ENCODE data around the gene IL13RA1.

The IL13RA1 gene

GRCh38 chrX:118717678-118718391 is 9.6 kb upstream of the IL13RA1 start:
- in situ Hi-C loops (cut with HindIII; ENCODE audit: low pct_ligation_motif_present, low sequenced_read_pairs) = no loop called here

GRCh38 chrX:118718737-118719136 is 8.7 kb upstream of the IL13RA1 start:
- H3K4me3 ChIP-seq (ENCODE audit: low read depth, low read length) = no peak overlapping the region
- H3K27ac ChIP-seq = no peak overlapping the region
- no peaks in the 10 kb centered on the region for H3K27me3 ChIP-seq (replicated peaks)
- no peak for DNase-seq
- H3K36me3 ChIP-seq (replicated peaks) = no peaks in the 10 kb centered on the region
- in situ Hi-C loops (cut with HindIII; ENCODE audit: low pct_ligation_motif_present, low sequenced_read_pairs) = no loop called here
- no peak for TF ChIP-seq CTCF (IDR thresholded peaks at IDR 0.05; ENCODE audit: low read depth, low read length, missing control alignments)

More at GRCh38 chrX:118717678-118718391, 9.6 kb upstream of the IL13RA1 start:
- Histone ChIP-seq H3K27ac (no peak overlapping the region), H3K36me3 (replicated peaks) (no peaks in the 10 kb centered on the region), H3K4me3 (ENCODE audit: low read depth, low read length) (no peak overlapping the region), H3K27me3 (replicated peaks) (no peaks in the 10 kb centered on the region)
- no peak for TF ChIP-seq CTCF (IDR thresholded peaks at IDR 0.05; ENCODE audit: low read depth, low read length, missing control alignments)
- no peak for DNase-seq

- Histone ChIP-seq H3K27ac (no peak overlapping the region), H3K27me3 (replicated peaks) (no peaks in the 10 kb centered on the region), H3K4me3 (ENCODE audit: low read depth, low read length) (no peak overlapping the region), H3K36me3 (replicated peaks) (no peaks in the 10 kb centered on the region)
- no peak for DNase-seq
- in situ Hi-C loops (cut with HindIII; ENCODE audit: low pct_ligation_motif_present, low sequenced_read_pairs) = no loop called here
- TF ChIP-seq CTCF (IDR thresholded peaks at IDR 0.05; ENCODE audit: low read depth, low read length, missing control alignments) = no peak
Observed at GRCh38 chrX:118720058-118720707, 7.2 kb upstream of the IL13RA1 start.

- no peaks in the 10 kb centered on the region for H3K27me3 ChIP-seq (replicated peaks)
- TF ChIP-seq CTCF (IDR thresholded peaks at IDR 0.05; ENCODE audit: low read depth, low read length, missing control alignments) = no peak
- no peak overlapping the region for H3K27ac ChIP-seq
- no peak for DNase-seq
- in situ Hi-C loops (cut with HindIII; ENCODE audit: low pct_ligation_motif_present, low sequenced_read_pairs) = no loop called here
- H3K36me3 ChIP-seq (replicated peaks) = no peaks in the 10 kb centered on the region
- no peak overlapping the region for H3K4me3 ChIP-seq (ENCODE audit: low read depth, low read length)
Observed at GRCh38 chrX:118723376-118723775, 4.0 kb upstream of the IL13RA1 start.

- no peaks in the 10 kb centered on the region for H3K27me3 ChIP-seq (replicated peaks)
- H3K27ac ChIP-seq = no peak overlapping the region
- DNase-seq = no peak
- no peaks in the 10 kb centered on the region for H3K36me3 ChIP-seq (replicated peaks)
- no peak for TF ChIP-seq CTCF (IDR thresholded peaks at IDR 0.05; ENCODE audit: low read depth, low read length, missing control alignments)
- in situ Hi-C loops (cut with HindIII; ENCODE audit: low pct_ligation_motif_present, low sequenced_read_pairs) = no loop called here
- H3K4me3 ChIP-seq (ENCODE audit: low read depth, low read length) = no peak overlapping the region
Observed at GRCh38 chrX:118724365-118724764, 3.0 kb upstream of the IL13RA1 start.

Data from brain microvascular endothelial cell (primary cell).